GM21619 (cell line): ENCODE data around the gene UBAP1.
"Not testable (repeated sequence)": the region's sequence is repeated elsewhere in the genome, so short reads cannot be mapped to it uniquely, and the experiment has no call there.

Source experiments
- ATAC-seq: cut with Tn5 transposase; IDR thresholded peaks from one replicate; pipeline ENCODE4 v1.9.1; 2021; ENCODE audit not compliant: unreplicated experiment

Gene UBAP1

GRCh38 chr9:34256987-34257585, 78.2 kb downstream of the UBAP1 start:
- ATAC-seq = no peak

- ATAC-seq = no peak
These were observed 80.5 kb downstream of the UBAP1 start for GRCh38 chr9:34259315-34259714.

GRCh38 chr9:34262971-34263370, 84.1 kb downstream of the UBAP1 start:
- no peak for ATAC-seq

- no peak for ATAC-seq
These were observed 88.8 kb downstream of the UBAP1 start for GRCh38 chr9:34267660-34268059.

- no peak for ATAC-seq
These were observed 92.6 kb downstream of the UBAP1 start for GRCh38 chr9:34271265-34272006.

- no peak for ATAC-seq
These were observed 93.3 kb downstream of the UBAP1 start for GRCh38 chr9:34272101-34272541.

GRCh38 chr9:34273588-34273987, 94.7 kb downstream of the UBAP1 start:
- ATAC-seq = not testable (repeated sequence)

- ATAC-seq = no peak
These were observed 97.0 kb downstream of the UBAP1 start for GRCh38 chr9:34275811-34276210.

- ATAC-seq = no peak
These were observed 97.9 kb downstream of the UBAP1 start for GRCh38 chr9:34276772-34277171.

GRCh38 chr9:34279411-34279810, 100.6 kb downstream of the UBAP1 start:
- ATAC-seq = no peak

- no peak for ATAC-seq
These were observed 103.3 kb downstream of the UBAP1 start for GRCh38 chr9:34282096-34282495.

GRCh38 chr9:34289159-34289558, 110.3 kb downstream of the UBAP1 start:
- ATAC-seq = no peak

- ATAC-seq = no peak
These were observed 112.2 kb downstream of the UBAP1 start for GRCh38 chr9:34291023-34291422.

GRCh38 chr9:34291423-34291822, 112.6 kb downstream of the UBAP1 start:
- ATAC-seq = no peak

GRCh38 chr9:34292552-34292951, 113.7 kb downstream of the UBAP1 start:
- no peak for ATAC-seq

- not testable (repeated sequence) for ATAC-seq
These were observed 122.2 kb downstream of the UBAP1 start for GRCh38 chr9:34301064-34301463.
